Prostate gland (tissue), 2 donors: ENCODE results near the gene PPP1R1B. TPM values are rescaled to one million over a fixed set of nuclear protein-coding genes. Genes with fewer than 3 reads are reported as not detected.

Experiments
- DNase-seq: peaks from one replicate; pipeline ENCODE4 v3.0.0-alpha.2; 2019; ENCODE audit warnings: low spot score
- H3K27ac ChIP-seq, 2 donors: fragments of 200-600 bp; sonication (generic); 2 replicates each; pipeline ENCODE4 v1.5.1; 2017 to 2019
- H3K27me3 ChIP-seq: fragments of 200-600 bp; sonication (generic); replicated peaks from 2 replicates; pipeline ENCODE4 v1.5.1; 2019; ENCODE audit not compliant: insufficient read depth
- H3K36me3 ChIP-seq, 2 donors: fragments of 200-600 bp; sonication (generic); 1 replicate in 1 of 2; 2 replicates in 1 of 2; pipeline versions ENCODE4 v1.5.1 to v1.8.1; 2017 to 2019
- H3K4me1 ChIP-seq: fragments of 200-600 bp; sonication (generic); replicated peaks from 2 replicates; pipeline ENCODE4 v1.5.1; 2019
- H3K4me3 ChIP-seq, 2 donors: fragments of 200-600 bp; sonication (generic); 2 replicates each; pipeline ENCODE4 v1.5.1; 2017 to 2019
- H3K9me3 ChIP-seq: fragments of 200-600 bp; sonication (generic); 2 replicates; pipeline ENCODE4 v1.5.1; 2017
- CTCF ChIP-seq, 4 experiments: fragments of 200-600 bp in 2 of 4; fragments of 450-650 bp in 2 of 4; sonication (generic) in 2 of 4; IDR thresholded peaks; 1 replicate in 3 of 4; 2 replicates in 1 of 4; pipeline ENCODE4 v1.5.1; 2016 to 2019; ENCODE audit warnings: antibody characterized with exemption in 4 of 4, mild to moderate bottlenecking in 2 of 4, moderate library complexity in 2 of 4
- POLR2A ChIP-seq: fragments of 450-650 bp; IDR thresholded peaks from one replicate; pipeline ENCODE4 v1.6.1; 2016; ENCODE audit warnings: antibody characterized with exemption, mild to moderate bottlenecking
- POLR2AphosphoS5 ChIP-seq: sonication (generic); formaldehyde crosslinking; IDR thresholded peaks from one replicate; pipeline ENCODE4 v1.6.1; 2017; ENCODE audit warnings: antibody characterized with exemption
- WGBS: methylation state at CpG from one replicate; pipeline ENCODE4 v1.1.5; 2018; 5-methylcytosine and 5-hydroxymethylcytosine counted together
- intact Hi-C: fragments of 100-400 bp; cut with DNase I; formaldehyde crosslinking; loops from one replicate; pipeline ENCODE4 v1.14.2; 2022
- total RNA-seq, 2 donors: library from RNA; depleted of rRNA; stranded (reverse); fragments of >200 nt; gene quantifications; one replicate each; pipeline ENCODE4 v1.1.0, GENCODE V29; 2016

PPP1R1B gene
- total RNA-seq, 2 donors from 2014 or later = 69.0 to 108 TPM

- 55% methylated on average over 16 of the region's 17 CpGs for WGBS
- no peaks in the 10 kb centered on the region for H3K36me3 ChIP-seq
- H3K4me1 ChIP-seq = peaks cover 13% of the 10 kb centered on the region
- H3K4me3 ChIP-seq = no peak overlapping the region
- DNase-seq = no peak
- TF ChIP-seq POLR2AphosphoS5 = no peak
- no peak for TF ChIP-seq CTCF (IDR thresholded peaks at IDR 0.05)
- no peak for TF ChIP-seq POLR2A
- intact Hi-C loops = no loop called here
- H3K27me3 ChIP-seq = no peaks in the 10 kb centered on the region
- H3K9me3 ChIP-seq = no peaks in the 10 kb centered on the region
- no peak overlapping the region for H3K27ac ChIP-seq
These were observed 37.2 kb downstream of the PPP1R1B start for GRCh38 chr17:39663688-39664580.

GRCh38 chr17:39664581-39665561 lies 38.1 kb downstream of the PPP1R1B start, which contains the start of gene TCAP:
Gene TCAP, plus strand, starts transcription at chr17:39665349. Its CDS starts 11 bp downstream, at chr17:39665360.
- Histone ChIP-seq H3K36me3 (no peaks in the 10 kb centered on the region), H3K4me3 (no peak within 1 kb of the TSS), H3K9me3 (no peaks in the 10 kb centered on the region), H3K27me3 (no peaks in the 10 kb centered on the region), H3K27ac (no peak within 1 kb of the TSS), H3K4me1 (peaks cover 13% of the 10 kb centered on the region)
- no peak for DNase-seq
- WGBS = 57% methylated on average over 14 of the region's 15 CpGs
- intact Hi-C loops = no loop called here
- TF ChIP-seq CTCF (IDR thresholded peaks at IDR 0.05) (no peak), POLR2AphosphoS5 (no peak), POLR2A (no peak)

- Histone ChIP-seq H3K36me3 (no peaks in the 10 kb centered on the region), H3K27me3 (no peaks in the 10 kb centered on the region), H3K4me3 (no peak overlapping the region), H3K9me3 (no peaks in the 10 kb centered on the region), H3K4me1 (peaks cover 13% of the 10 kb centered on the region), H3K27ac (no peak overlapping the region)
- intact Hi-C loops = no loop called here
- DNase-seq = no peak
- TF ChIP-seq POLR2AphosphoS5 (no peak), POLR2A (no peak), CTCF (IDR thresholded peaks at IDR 0.05) (no peak)
- whole genome bisulfite sequencing = 68% methylated on average over 11 of the region's 17 CpGs
These were observed 39.0 kb downstream of the PPP1R1B start for GRCh38 chr17:39665642-39666224.

GRCh38 chr17:39666231-39666600 lies 39.5 kb downstream of the PPP1R1B start:
- Histone ChIP-seq H3K9me3 (no peaks in the 10 kb centered on the region), H3K27ac (no peak overlapping the region), H3K4me1 (peaks cover 13% of the 10 kb centered on the region), H3K36me3 (no peaks in the 10 kb centered on the region), H3K27me3 (no peaks in the 10 kb centered on the region), H3K4me3 (no peak overlapping the region)
- WGBS = 42% methylated on average over 2 of the region's 2 CpGs
- intact Hi-C loops = no loop called here
- no peak for DNase-seq
- no peak for TF ChIP-seq CTCF (IDR thresholded peaks at IDR 0.05)
- TF ChIP-seq POLR2AphosphoS5 = no peak
- TF ChIP-seq POLR2A = no peak
